ENCODE data around the gene TRABD2B. TPM values are rescaled to one million over a fixed set of nuclear protein-coding genes. Genes with fewer than 3 reads are reported as not detected.

TRABD2B gene
- total and polyA plus RNA-seq, 2 of the 4 experiments (the other 2 are of a cell fraction): not detected

- no peak overlapping the region for H4K8ac ChIP-seq (ENCODE audit: low read depth in 2 of 2, low read length in 2 of 2)
- H3K9ac ChIP-seq (ENCODE audit: low read depth, low read length): no peak overlapping the region
- H3K79me1 ChIP-seq (ENCODE audit: low read depth in 1 of 2, low read length in 2 of 2): no peaks in the 10 kb centered on the region
- H3K18ac ChIP-seq (ENCODE audit: low read depth, low read length): no peak overlapping the region
- no peak overlapping the region for H2AK9ac ChIP-seq (replicated peaks; ENCODE audit: low read depth, low read length, poor library complexity)
- H3K4me1 ChIP-seq (ENCODE audit: control insufficient read depth, insufficient read depth, low read length): no peaks in the 10 kb centered on the region
- H2BK120ac ChIP-seq (ENCODE audit: low read depth, low read length): no peak overlapping the region
- intact Hi-C loops (cut with micrococcal nuclease): no loop called here
- H4K5ac ChIP-seq (ENCODE audit: low read depth, low read length): no peak overlapping the region
- no peak overlapping the region for H2BK15ac ChIP-seq (ENCODE audit: low read depth, low read length)
- no peaks in the 10 kb centered on the region for H4K20me1 ChIP-seq (ENCODE audit: insufficient read depth, low read length)
- no peaks in the 10 kb centered on the region for H3K9me3 ChIP-seq (ENCODE audit: control insufficient read depth, insufficient read depth, low read length)
- TF ChIP-seq RFX5 (IDR thresholded peaks at IDR 0.05; ENCODE audit: low read depth, low read length): no peak
- TF ChIP-seq SMC3 (IDR thresholded peaks at IDR 0.05; ENCODE audit: low read depth, low read length): no peak
- TF ChIP-seq RCOR1 (IDR thresholded peaks at IDR 0.05; ENCODE audit: insufficient replicate concordance, low read length): no peak
- TF ChIP-seq FOS (IDR thresholded peaks at IDR 0.05; ENCODE audit: low read depth, low read length): no peak
- TF ChIP-seq CEBPB (IDR thresholded peaks at IDR 0.05; ENCODE audit: low read depth, low read length): no peak
- TF ChIP-seq BHLHE40 (IDR thresholded peaks at IDR 0.05; ENCODE audit: low read depth, low read length): no peak
- TF ChIP-seq RAD21 (IDR thresholded peaks at IDR 0.05; ENCODE audit: low read length): no peak
- TF ChIP-seq POLR2A (IDR thresholded peaks at IDR 0.05; ENCODE audit: low read depth, low read length): no peak
- TF ChIP-seq CHD1 (IDR thresholded peaks at IDR 0.05; ENCODE audit: low read depth, low read length): no peak
- TF ChIP-seq MXI1 (IDR thresholded peaks at IDR 0.05; ENCODE audit: borderline replicate concordance, low read depth, low read length): no peak
- TF ChIP-seq CTCF (conservative IDR thresholded peaks at IDR 0.05; ENCODE audit: low read depth, low read length): no peak
- no peak for TF ChIP-seq USF2 (IDR thresholded peaks at IDR 0.05; ENCODE audit: low read depth, low read length)
- TF ChIP-seq MAFK (IDR thresholded peaks at IDR 0.05; ENCODE audit: low read depth, low read length): no peak
- no peak for TF ChIP-seq ELK1 (IDR thresholded peaks at IDR 0.05; ENCODE audit: borderline replicate concordance, low read depth, low read length)
- no peak for TF ChIP-seq MAZ (IDR thresholded peaks at IDR 0.05; ENCODE audit: borderline replicate concordance, low read depth, low read length)
- no peak overlapping the region for H3K27ac ChIP-seq (ENCODE audit: insufficient read depth, low read length)
- no peak overlapping the region for H2BK5ac ChIP-seq (ENCODE audit: low read depth, low read length, poor library complexity, severe bottlenecking)
- POLR2A ChIA-PET (ENCODE audit: unreplicated experiment): no interaction called here
- no peak overlapping the region for H3K4me3 ChIP-seq (ENCODE audit: insufficient read depth, low read depth, low read length)
- H4K91ac ChIP-seq (ENCODE audit: insufficient read depth, low read depth, low read length): no peak overlapping the region
- no peak overlapping the region for H2AK5ac ChIP-seq (ENCODE audit: low read depth, low read length)
- H2AFZ ChIP-seq (replicated peaks; ENCODE audit: low read length, poor library complexity): no peak overlapping the region
- H3K9me1 ChIP-seq (ENCODE audit: insufficient read depth, low read length): no peaks in the 10 kb centered on the region
- no peak overlapping the region for H3K14ac ChIP-seq (replicated peaks; ENCODE audit: low read depth, low read length)
- no peak overlapping the region for H3K4ac ChIP-seq (ENCODE audit: low read depth, low read length)
- no TSS peak for BruUV-seq (replicated peaks)
- no peak overlapping the region for H2BK20ac ChIP-seq (ENCODE audit: low read depth, low read length)
- DNase-seq (no peak), ATAC-seq (ENCODE audit: low read depth) (no peak)
- in situ Hi-C loops (cut with MboI; ENCODE audit: low sequenced_read_pairs): no loop called here
- CTCF ChIA-PET: no interaction called here
- no peak overlapping the region for H3K23ac ChIP-seq (ENCODE audit: low read depth, low read length)
- H3K36me3 ChIP-seq (ENCODE audit: control insufficient read depth, insufficient read depth, low read length): no peaks in the 10 kb centered on the region
- no peaks in the 10 kb centered on the region for H3K27me3 ChIP-seq (ENCODE audit: control insufficient read depth, insufficient read depth, low read length)
- dilution Hi-C loops (cut with HindIII; ENCODE audit: low sequenced_read_pairs, unreplicated experiment): no loop called here
- WGBS, 2 experiments (ENCODE audit: extremely low coverage in 2 of 2, insufficient read length in 1 of 2): no CpG with 5 or more reads among the region's 8 CpGs
- H3K56ac ChIP-seq (ENCODE audit: extremely low read depth, insufficient read depth, low read length): no peak overlapping the region
- no peak overlapping the region for H3K4me2 ChIP-seq (ENCODE audit: low read depth, low read length)
These were observed 172.5 kb downstream of the TRABD2B start for GRCh38 chr1:47824716-47825115.
